GM19351 (cell line): ENCODE data around the gene STRBP.

Experiments used
- ATAC-seq: cut with Tn5 transposase; IDR thresholded peaks from one replicate; pipeline ENCODE4 v1.9.1; 2021; ENCODE audit warnings: mild to moderate bottlenecking, moderate library complexity; ENCODE audit not compliant: unreplicated experiment

STRBP gene

GRCh38 chr9:123105490-123105889 is 162.9 kb downstream of the STRBP start:
- no peak for ATAC-seq

- no peak for ATAC-seq
These were observed 163.6 kb downstream of the STRBP start for GRCh38 chr9:123104807-123105206.

GRCh38 chr9:123102375-123103113 is 165.8 kb downstream of the STRBP start:
- ATAC-seq = no peak

- ATAC-seq = no peak
These were observed 168.8 kb downstream of the STRBP start for GRCh38 chr9:123099548-123099947.

GRCh38 chr9:123099042-123099441 is 169.3 kb downstream of the STRBP start:
- ATAC-seq = no peak

- no peak for ATAC-seq
These were observed 170.3 kb downstream of the STRBP start for GRCh38 chr9:123098096-123098459.

GRCh38 chr9:123097430-123098095 is 170.8 kb downstream of the STRBP start:
- ATAC-seq = no peak

GRCh38 chr9:123096987-123097386 is 171.4 kb downstream of the STRBP start:
- ATAC-seq = no peak

GRCh38 chr9:123093141-123093540 is 175.2 kb downstream of the STRBP start:
- no peak for ATAC-seq

GRCh38 chr9:123091459-123091858 is 176.9 kb downstream of the STRBP start:
- ATAC-seq = no peak

GRCh38 chr9:123090956-123091355 is 177.4 kb downstream of the STRBP start:
- ATAC-seq = no peak

GRCh38 chr9:123090198-123090896 is 178.0 kb downstream of the STRBP start:
- ATAC-seq = no peak

- ATAC-seq = no peak
These were observed 178.6 kb downstream of the STRBP start for GRCh38 chr9:123089790-123090189.

- no peak for ATAC-seq
These were observed 179.3 kb downstream of the STRBP start for GRCh38 chr9:123089040-123089439.

- no peak for ATAC-seq
These were observed 181.0 kb downstream of the STRBP start for GRCh38 chr9:123087359-123087888.

GRCh38 chr9:123085916-123086315 is 182.5 kb downstream of the STRBP start:
- no peak for ATAC-seq

GRCh38 chr9:123084256-123084655 is 184.1 kb downstream of the STRBP start:
- ATAC-seq = no peak

- ATAC-seq = no peak
These were observed 184.7 kb downstream of the STRBP start for GRCh38 chr9:123083680-123084079.

- ATAC-seq = no peak
These were observed 186.6 kb downstream of the STRBP start for GRCh38 chr9:123081824-123082223.

GRCh38 chr9:123080444-123080843 is 187.9 kb downstream of the STRBP start:
- no peak for ATAC-seq

- no peak for ATAC-seq
These were observed 193.8 kb downstream of the STRBP start for GRCh38 chr9:123074628-123075027.

- no peak for ATAC-seq
These were observed 194.4 kb downstream of the STRBP start for GRCh38 chr9:123073991-123074422.
